Brain microvascular endothelial cell (primary cell): ENCODE results near the gene ATXN3L.

Source experiments
- DNase-seq: peaks from one replicate; pipeline ENCODE4 v3.0.0-alpha.2; 2020
- H3K27ac ChIP-seq: fragments of 250-450 bp; sonication (Bioruptor Pico); 2 replicates; pipeline ENCODE4 v1.5.1; 2020; ENCODE audit warnings: mild to moderate bottlenecking, moderate library complexity
- H3K27me3 ChIP-seq: fragments of 250-450 bp; sonication (Bioruptor Pico); replicated peaks from 2 replicates; pipeline ENCODE4 v1.5.1; 2020; ENCODE audit warnings: mild to moderate bottlenecking
- H3K36me3 ChIP-seq: fragments of 250-450 bp; sonication (Bioruptor Pico); replicated peaks from 2 replicates; pipeline ENCODE4 v1.5.1; 2020; ENCODE audit warnings: mild to moderate bottlenecking
- H3K4me3 ChIP-seq: 2 replicates; pipeline ENCODE4 v1.5.1; 2011; ENCODE audit warnings: low read depth, mild to moderate bottlenecking, control low read depth, low read length, moderate library complexity
- CTCF ChIP-seq: IDR thresholded peaks from 2 replicates; pipeline ENCODE4 v1.5.1; 2011; ENCODE audit warnings: low read depth, mild to moderate bottlenecking, moderate library complexity, low read length, control low read depth, inconsistent platforms; ENCODE audit errors: missing control alignments
- in situ Hi-C: cut with HindIII; loops from 2 replicates; pipeline ENCODE4 v1.10.0; 2017; ENCODE audit warnings: low sequenced_read_pairs, low pct_ligation_motif_present

ATXN3L gene

GRCh38 chrX:13268874-13269273 is 51.0 kb downstream of the ATXN3L start:
- no peak for TF ChIP-seq CTCF
- Histone ChIP-seq H3K27ac (no peak overlapping the region), H3K36me3 (no peaks in the 10 kb centered on the region), H3K4me3 (no peak overlapping the region), H3K27me3 (no peaks in the 10 kb centered on the region)
- in situ Hi-C loops: no loop called here
- no peak for DNase-seq
